Activated T-helper 1 cell treated with anti-CD3 and anti-CD28 coated beads, Interleukin-2, amount 50 U/mL, for 16 hours (primary cell): ENCODE results near the gene C14orf93.
"Not testable (repeated sequence)": the region's sequence is repeated elsewhere in the genome, so short reads cannot be mapped to it uniquely, and the experiment has no call there.

Experiments used
- DNase-seq, 2 donors: peaks; one replicate each; pipeline ENCODE4 v3.0.0-alpha.2; 2020; ENCODE audit warnings: low read depth in 1 of 2, low spot score in 1 of 2

Gene C14orf93

DNA sequence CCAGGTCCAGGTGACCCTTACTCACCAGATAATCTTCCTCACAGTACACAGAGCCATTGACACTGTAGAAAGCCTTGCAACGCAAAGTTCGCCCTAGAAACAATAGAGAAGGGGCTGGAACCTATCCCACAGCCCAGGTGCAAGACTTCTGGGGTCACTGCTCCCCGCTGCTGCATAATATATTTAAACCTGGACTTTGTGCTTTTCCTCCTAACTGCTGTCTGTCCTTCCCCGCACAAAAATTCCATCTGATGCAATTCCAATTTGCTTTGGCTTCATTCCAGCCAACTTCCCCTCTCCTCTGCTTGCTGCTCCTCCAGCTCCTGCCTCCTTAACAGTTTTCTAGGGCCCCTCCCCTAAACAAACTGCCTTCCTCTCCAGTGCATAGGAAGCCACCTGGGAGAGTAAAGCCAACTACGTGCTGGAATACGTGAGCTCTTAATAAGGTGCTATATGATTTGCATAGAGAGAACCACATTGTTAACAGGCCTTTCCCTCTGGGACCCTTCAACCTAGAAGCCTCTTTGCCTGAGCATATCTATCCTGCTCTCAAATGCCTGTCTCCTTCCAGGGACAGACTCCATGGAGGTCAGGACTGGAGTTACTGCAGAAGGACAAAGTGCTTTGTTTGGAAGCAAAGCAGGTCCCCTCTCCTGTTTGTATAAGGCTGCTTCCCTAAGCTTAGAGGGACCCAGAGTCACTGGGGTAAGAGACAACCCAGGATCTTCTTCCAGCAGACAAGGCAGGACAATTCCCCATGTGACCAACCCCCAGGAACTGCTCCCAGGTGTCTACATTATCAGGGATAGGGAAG lies 33.1 kb downstream of the C14orf93 start:
- no peak for DNase-seq

- DNase-seq = no peak
These were observed 35.2 kb downstream of the C14orf93 start for GRCh38 chr14:22974530-22975313.

GRCh38 chr14:22973217-22974032 lies 36.5 kb downstream of the C14orf93 start:
- no peak for DNase-seq

GRCh38 chr14:22972313-22972930 lies 37.5 kb downstream of the C14orf93 start:
- DNase-seq = no peak

GRCh38 chr14:22971152-22971551 lies 38.8 kb downstream of the C14orf93 start:
- no peak for DNase-seq

GRCh38 chr14:22966783-22967269 lies 43.1 kb downstream of the C14orf93 start:
- no peak for DNase-seq

DNA sequence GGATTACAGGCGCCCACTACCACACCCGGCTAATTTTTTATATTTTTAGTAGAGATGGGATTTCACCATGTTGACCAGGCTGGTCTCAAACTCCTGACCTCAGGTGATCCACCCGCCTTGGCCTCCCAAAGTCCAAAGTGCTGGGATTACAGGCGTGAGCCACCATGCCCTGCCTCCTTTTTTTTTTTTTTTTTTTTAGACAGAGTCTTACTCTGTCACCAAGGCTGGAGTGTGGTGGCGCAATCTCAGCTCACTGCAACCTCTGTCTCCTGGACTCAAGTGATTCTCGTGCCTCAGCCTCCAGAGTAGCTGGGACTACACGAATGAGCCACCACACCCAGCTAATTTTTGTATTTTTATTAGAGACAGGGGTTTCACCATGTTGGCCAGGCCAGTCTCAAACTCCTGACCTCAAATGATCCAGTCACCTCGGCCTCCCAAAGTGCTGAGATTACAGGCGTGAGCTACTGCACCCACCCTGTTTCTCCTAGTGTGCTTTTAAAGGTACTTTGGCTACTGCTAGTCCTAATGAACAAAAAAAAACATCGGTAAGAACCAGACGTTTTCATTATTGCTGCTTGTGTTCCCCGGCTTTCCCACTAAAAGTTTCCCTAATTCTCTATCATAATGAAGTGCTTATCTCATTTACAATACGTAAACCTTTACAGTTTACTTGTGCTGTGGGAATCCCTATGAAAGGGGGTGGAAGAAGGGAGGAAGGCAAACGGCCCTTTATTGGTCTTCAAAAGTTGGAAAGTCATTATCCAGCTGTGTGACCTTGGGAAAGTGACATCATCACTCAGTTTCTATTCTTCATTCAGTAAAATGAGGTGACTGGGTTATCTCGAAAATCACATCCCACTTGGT lies 43.8 kb downstream of the C14orf93 start:
- not testable (repeated sequence) for DNase-seq

- no peak for DNase-seq
These were observed 47.8 kb downstream of the C14orf93 start for GRCh38 chr14:22962061-22962676.

GRCh38 chr14:22955702-22956569 lies 54.0 kb downstream of the C14orf93 start:
- DNase-seq = no peak

- no peak for DNase-seq
These were observed 57.5 kb downstream of the C14orf93 start for GRCh38 chr14:22952418-22952817.

GRCh38 chr14:22951795-22952194 lies 58.1 kb downstream of the C14orf93 start:
- not testable (repeated sequence) for DNase-seq

GRCh38 chr14:22945642-22946041 lies 64.3 kb downstream of the C14orf93 start:
- no peak for DNase-seq

DNA sequence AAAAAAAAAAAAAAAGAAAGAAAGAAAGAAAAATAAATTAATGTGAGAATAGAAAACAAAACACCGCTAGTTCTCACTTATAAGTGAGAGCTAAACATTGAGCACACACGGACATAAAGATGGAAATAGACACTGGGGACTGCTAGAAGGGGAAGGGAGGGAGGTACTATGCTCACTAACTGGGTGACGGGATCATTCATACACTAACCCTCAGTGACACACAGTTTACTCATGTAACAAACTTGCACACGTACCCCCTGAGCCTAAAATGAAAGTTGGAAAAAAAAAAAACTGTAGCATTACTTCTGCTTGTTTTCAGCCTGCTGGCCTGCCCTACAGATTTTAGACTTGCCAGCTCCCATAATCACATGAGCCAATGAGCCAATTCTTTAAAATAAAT lies 70.3 kb downstream of the C14orf93 start:
- DNase-seq = no peak
